HG03103 (cell line): ENCODE data around the gene ITPR1.
"Not testable (repeated sequence)": the region's sequence is repeated elsewhere in the genome, so short reads cannot be mapped to it uniquely, and the experiment has no call there.

Experiments
- ATAC-seq: cut with Tn5 transposase; IDR thresholded peaks from one replicate; pipeline ENCODE4 v1.9.1; 2021; ENCODE audit warnings: low read depth; ENCODE audit not compliant: unreplicated experiment

The ITPR1 gene

GRCh38 chr3:4751502-4752101 is 258.5 kb downstream of the ITPR1 start:
- no peak for ATAC-seq

GRCh38 chr3:4752201-4753072 is 259.3 kb downstream of the ITPR1 start:
- no peak for ATAC-seq

GRCh38 chr3:4753073-4753691 is 260.0 kb downstream of the ITPR1 start:
- no peak for ATAC-seq

GRCh38 chr3:4754180-4755086 is 261.3 kb downstream of the ITPR1 start:
- ATAC-seq = peak; percentile 74

GRCh38 chr3:4755566-4755965 is 262.4 kb downstream of the ITPR1 start:
- no peak for ATAC-seq

- no peak for ATAC-seq
Observed at GRCh38 chr3:4756057-4756775, 263.1 kb downstream of the ITPR1 start.

GRCh38 chr3:4756855-4757574 is 263.9 kb downstream of the ITPR1 start:
- ATAC-seq = no peak

GRCh38 chr3:4757575-4758248 is 264.6 kb downstream of the ITPR1 start:
- ATAC-seq = no peak

- no peak for ATAC-seq
Observed at GRCh38 chr3:4758249-4758860, 265.2 kb downstream of the ITPR1 start.

GRCh38 chr3:4758957-4759656 is 266.0 kb downstream of the ITPR1 start:
- ATAC-seq = no peak

- ATAC-seq = no peak
Observed at GRCh38 chr3:4759689-4760312, 266.7 kb downstream of the ITPR1 start.

GRCh38 chr3:4761759-4762158 is 268.6 kb downstream of the ITPR1 start:
- ATAC-seq = no peak

GRCh38 chr3:4762481-4763230 is 269.5 kb downstream of the ITPR1 start:
- not testable (repeated sequence) for ATAC-seq

GRCh38 chr3:4763604-4764247 is 270.6 kb downstream of the ITPR1 start:
- no peak for ATAC-seq

GRCh38 chr3:4765212-4765611 is 272.1 kb downstream of the ITPR1 start:
- no peak for ATAC-seq

GRCh38 chr3:4766263-4766662 is 273.1 kb downstream of the ITPR1 start:
- ATAC-seq = no peak
